Right cardiac atrium (tissue), 5 donors: ENCODE results near the gene ARMC9. TPM values are rescaled to one million over a fixed set of nuclear protein-coding genes. Genes with fewer than 3 reads are reported as not detected.
"Not testable (repeated sequence)": the region's sequence is repeated elsewhere in the genome, so short reads cannot be mapped to it uniquely, and the experiment has no call there.

Source experiments
- ATAC-seq, 2 donors: fragments of 200-7000 bp; cut with Tn5 transposase; one replicate each; pipeline versions ENCODE4 v1.8.0 to v1.9.1; 2020; ENCODE audit warnings: moderate library complexity in 2 of 2, mild to moderate bottlenecking in 1 of 2
- DNase-seq, 3 donors: peaks; one replicate each; pipeline ENCODE4 v3.0.0-alpha.2; 2020
- H3K27ac ChIP-seq: one replicate; pipeline ENCODE4 v1.5.1; 2013; ENCODE audit warnings: mild to moderate bottlenecking, low read length, control low read depth, moderate library complexity
- H3K27me3 ChIP-seq: one replicate; pipeline ENCODE4 v1.6.1; 2013; ENCODE audit not compliant: control insufficient read depth, insufficient read depth
- H3K4me1 ChIP-seq: one replicate; pipeline ENCODE4 v1.6.1; 2013; ENCODE audit warnings: low read length; ENCODE audit not compliant: control insufficient read depth, insufficient read depth
- H3K4me3 ChIP-seq: one replicate; pipeline ENCODE4 v1.5.1; 2013; ENCODE audit warnings: low read length, control low read depth
- H3K9me3 ChIP-seq: one replicate; pipeline ENCODE4 v1.6.1; 2013; ENCODE audit warnings: low read length; ENCODE audit not compliant: control insufficient read depth
- WGBS: extraction: QIAGEN DNeasy Blood & Tissue Kit; methylation state at CpG from one replicate; pipeline ENCODE4 v1.1.7; 2013; 5-methylcytosine and 5-hydroxymethylcytosine counted together
- intact Hi-C, 4 donors: fragments of 100-400 bp; cut with DNase I; formaldehyde crosslinking; loops; one replicate each; pipeline versions ENCODE4 v1.11.0 to v1.14.0; 2022 to 2023
- polyA plus RNA-seq: library from polyadenylated mRNA; stranded (reverse); fragments of 200-250 nt; gene quantifications from one replicate; pipeline ENCODE4 v1.2.3, GENCODE V29; 2013
- total RNA-seq, 4 donors: library from RNA; stranded (reverse); fragmentation: NEBNext Ultra II Directional; extraction: Animal tissue kit (Norgen Biotek cat#: 25700); gene quantifications; one replicate each; pipeline ENCODE4 v1.2.1, GENCODE V29; 2021
- donor health status: healthy with polysubstance abuse.
- donor health status: DM: no; HTN: yes; CAD: no.
- donor health status: DM: no; HTN: no; CAD: no.
- donor health status: DM: no; HTN: yes; CAD: no; lungs with severe emphysema.
- donor health status: DM: yes; HTN: yes; CAD: no.

The ARMC9 gene
- total and polyA plus RNA-seq, 5 donors = 1.3 to 6.8 (median 3.8) TPM

DNA sequence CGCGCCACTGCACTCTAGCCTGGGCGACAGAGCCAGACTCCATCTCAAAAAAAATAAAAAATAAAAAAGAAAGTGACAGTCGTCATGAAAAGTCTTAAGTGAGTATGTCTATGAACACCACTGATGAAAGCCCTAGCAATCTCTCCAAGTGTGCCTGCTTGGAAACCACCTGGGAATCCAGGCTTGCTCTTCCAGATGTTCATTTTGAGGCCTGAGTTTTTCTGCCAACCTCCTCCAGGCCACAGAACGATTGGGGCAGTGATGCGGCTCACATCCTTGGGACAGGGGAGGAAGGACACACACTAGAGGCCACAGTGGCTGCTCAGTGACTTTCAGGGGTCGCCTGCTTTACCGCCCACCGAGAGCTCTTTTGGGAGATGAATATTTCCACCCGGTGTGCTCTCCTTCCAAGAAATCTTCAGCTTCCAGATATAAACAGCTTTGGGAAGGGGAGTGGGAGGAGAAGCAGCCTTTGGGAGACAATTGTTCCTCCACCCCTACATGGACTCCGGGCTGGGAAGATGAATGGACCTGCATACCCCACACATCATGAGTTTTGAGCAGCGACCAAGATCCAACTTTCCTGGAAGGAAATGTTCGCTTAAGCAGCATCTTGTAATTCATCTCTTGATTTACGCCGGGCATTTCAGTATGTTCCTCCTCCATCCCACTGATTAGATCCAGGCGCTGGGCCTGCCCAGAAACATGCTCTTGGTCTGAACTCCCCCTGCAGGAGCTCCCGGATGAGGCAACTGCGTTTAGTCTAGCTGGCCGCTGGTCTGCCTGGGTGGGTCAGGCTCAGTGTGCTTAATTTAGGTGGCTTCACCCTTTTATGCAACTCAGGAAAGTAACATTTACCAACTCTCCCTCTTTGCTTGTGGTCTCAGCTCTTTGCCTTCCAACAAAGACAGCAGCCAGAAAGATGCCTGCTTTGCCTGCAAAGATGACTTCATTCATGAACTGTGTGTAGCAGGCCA, 6.2 kb upstream of the ARMC9 start:
- ATAC-seq (peak; percentile 63 to 69), DNase-seq (peak; percentile 90 to 95 (median 92))
- 43% methylated on average over 19 of the region's 19 CpGs for WGBS
- no peaks in the 10 kb centered on the region for H3K9me3 ChIP-seq
- peak overlapping the region; percentile 18 for H3K27ac ChIP-seq
- H3K4me3 ChIP-seq = no peak overlapping the region
- H3K4me1 ChIP-seq = peaks cover 2% of the 10 kb centered on the region
- intact Hi-C loops = loop anchor here in 3 of 4 donors (2.0 to 10.0 kb wide), 3 partner anchors 85 to 90 kb away; no protein-coding TSS in a partner anchor
- no peaks in the 10 kb centered on the region for H3K27me3 ChIP-seq

DNA sequence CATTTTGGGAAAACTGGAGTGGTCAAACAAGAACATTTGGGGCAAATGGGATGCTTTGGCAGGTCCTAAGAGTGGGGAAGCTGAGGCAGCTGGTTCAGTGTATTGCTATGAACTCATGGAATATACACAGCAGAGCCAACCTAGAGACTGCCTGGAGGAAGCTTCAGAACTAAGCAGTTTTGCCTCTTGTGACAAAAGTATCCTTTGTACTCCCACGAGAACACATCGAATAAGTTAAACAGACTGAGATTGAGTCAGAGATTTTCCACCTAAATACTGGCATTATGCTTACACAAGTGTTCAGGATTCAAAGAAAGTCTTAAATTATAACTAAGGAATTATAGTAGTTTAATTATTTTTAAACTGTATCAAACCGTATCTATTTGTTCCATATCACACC, 5.2 kb upstream of the ARMC9 start:
- no peaks in the 10 kb centered on the region for H3K9me3 ChIP-seq
- intact Hi-C loops = loop anchor here in 3 of 4 donors (2.0 to 10.0 kb wide), 3 partner anchors 86 to 91 kb away; no protein-coding TSS in a partner anchor
- H3K27ac ChIP-seq = no peak overlapping the region
- H3K27me3 ChIP-seq = no peaks in the 10 kb centered on the region
- DNase-seq (no peak), ATAC-seq (no peak)
- peaks cover 2% of the 10 kb centered on the region for H3K4me1 ChIP-seq
- 81% methylated on average over 3 of the region's 3 CpGs for whole genome bisulfite sequencing
- H3K4me3 ChIP-seq = no peak overlapping the region

DNA sequence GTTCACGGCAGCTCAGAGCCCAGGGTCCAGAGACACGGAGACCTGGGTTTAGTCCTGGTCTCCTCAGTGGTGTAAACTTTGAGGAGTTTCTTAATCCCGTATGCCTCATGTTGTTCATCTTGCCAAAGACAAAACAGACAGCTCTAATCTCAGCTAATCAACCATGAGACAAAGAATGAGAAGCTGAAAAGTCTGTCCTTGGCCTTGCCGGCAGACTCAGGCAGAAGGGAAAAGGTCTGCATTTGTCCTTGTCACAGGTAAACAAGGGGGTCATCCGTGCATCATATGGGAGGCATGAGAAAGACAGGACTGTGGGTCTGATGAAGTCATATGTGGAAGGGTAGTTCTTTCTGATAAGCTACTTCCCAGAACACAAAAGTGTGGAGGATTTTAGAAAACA, 1.8 kb upstream of the ARMC9 start:
- ATAC-seq (no peak), DNase-seq (no peak)
- no peaks in the 10 kb centered on the region for H3K27me3 ChIP-seq
- intact Hi-C loops = loop anchor here in 2 of 4 donors (5.0 to 10.0 kb wide), 2 partner anchors 89 to 92 kb away; no protein-coding TSS in a partner anchor
- H3K4me3 ChIP-seq = no peak overlapping the region
- H3K27ac ChIP-seq = no peak overlapping the region
- WGBS = 92% methylated on average over 5 of the region's 5 CpGs
- H3K4me1 ChIP-seq = peaks cover 4% of the 10 kb centered on the region
- no peaks in the 10 kb centered on the region for H3K9me3 ChIP-seq

DNA sequence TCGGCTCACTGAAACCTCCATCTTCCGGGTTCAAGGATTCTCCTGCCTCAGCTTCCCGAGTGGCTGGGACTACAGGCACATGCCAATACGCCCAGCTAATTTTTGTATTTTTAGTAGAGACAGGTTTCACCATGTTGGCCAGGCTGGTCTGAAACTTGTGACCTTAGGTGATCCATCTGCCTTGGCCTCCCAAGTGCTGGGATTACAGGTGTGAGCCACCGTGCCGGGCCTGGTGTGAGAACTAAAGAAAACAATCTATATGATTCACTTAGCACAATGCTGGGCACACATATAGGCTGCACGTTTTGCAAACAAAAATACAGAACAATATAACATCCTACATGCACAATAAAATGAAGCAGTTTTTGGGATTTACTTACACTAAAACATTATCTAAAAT, 1.2 kb upstream of the ARMC9 start:
- not testable (repeated sequence) for H3K27me3 ChIP-seq, H3K27ac ChIP-seq, DNase-seq, ATAC-seq, H3K4me1 ChIP-seq, H3K9me3 ChIP-seq
- intact Hi-C loops = loop anchor here in 2 of 4 donors (5.0 to 10.0 kb wide), 2 partner anchors 90 to 92 kb away; no protein-coding TSS in a partner anchor
- H3K4me3 ChIP-seq = peak overlapping the region; percentile 82
- WGBS = 90% methylated on average over 7 of the region's 7 CpGs

DNA sequence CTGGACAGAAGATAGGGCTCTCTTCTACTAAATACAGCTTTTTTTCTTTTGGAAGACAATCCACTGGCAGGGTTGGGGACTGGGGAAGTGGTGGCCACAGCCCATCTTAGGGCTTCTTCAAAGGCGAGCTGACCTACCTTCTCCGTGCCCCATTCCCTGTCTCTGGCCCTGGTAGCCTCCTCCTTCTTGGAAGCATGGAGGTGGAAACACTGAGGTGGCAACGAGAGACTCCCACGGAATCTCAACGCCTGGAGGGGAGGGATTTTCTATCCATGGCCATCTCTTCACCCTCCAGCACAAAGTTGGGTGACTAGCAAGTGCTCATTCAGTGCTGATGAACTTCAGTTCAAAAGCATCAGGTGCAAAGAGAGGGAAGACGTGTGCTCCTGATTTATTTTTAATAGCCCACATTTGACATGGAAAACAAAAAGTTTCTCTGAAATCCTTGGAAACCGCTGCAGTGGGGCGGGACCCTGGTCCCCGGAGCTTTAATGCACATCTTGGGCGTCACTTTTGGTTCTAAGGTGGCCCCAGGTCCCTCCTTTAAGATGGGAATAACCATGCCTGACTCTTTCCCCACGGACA, 633 bp upstream of the ARMC9 start:
- DNase-seq (no peak), ATAC-seq (no peak)
- intact Hi-C loops = loop anchor here in 2 of 4 donors (5.0 to 10.0 kb wide), 2 partner anchors 90 to 93 kb away; no protein-coding TSS in a partner anchor
- Histone ChIP-seq H3K27me3 (no peaks in the 10 kb centered on the region), H3K4me3 (peak overlapping the region; percentile 82), H3K4me1 (peaks cover 2% of the 10 kb centered on the region), H3K27ac (no peak overlapping the region), H3K9me3 (no peaks in the 10 kb centered on the region)
- 17% methylated on average over 11 of the region's 11 CpGs for WGBS

DNA sequence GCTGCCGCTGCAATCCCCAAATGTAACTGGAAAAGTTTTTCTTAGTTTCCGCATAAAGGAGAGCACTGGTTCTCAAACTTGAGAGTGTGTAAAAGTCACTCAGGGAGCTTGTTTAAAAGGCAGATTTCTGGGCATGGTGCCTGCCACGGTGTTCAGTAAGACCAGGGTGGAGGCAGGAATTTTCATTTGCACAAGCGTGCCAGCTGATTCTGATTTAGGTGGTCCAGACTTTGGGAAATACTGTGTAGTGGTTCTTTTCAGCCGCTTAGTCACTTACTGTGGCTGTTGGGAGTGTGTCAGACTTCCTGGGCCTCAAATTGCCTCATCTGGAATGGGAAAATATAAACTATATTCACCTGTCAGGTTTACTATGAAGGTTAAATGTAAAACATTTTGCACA, 788 bp downstream of the ARMC9 start:
- Histone ChIP-seq H3K4me3 (peak overlapping the region; percentile 82), H3K9me3 (no peaks in the 10 kb centered on the region), H3K27me3 (no peaks in the 10 kb centered on the region), H3K4me1 (peaks cover 2% of the 10 kb centered on the region), H3K27ac (no peak overlapping the region)
- DNase-seq = no peak
- no peak for ATAC-seq
- intact Hi-C loops = loop anchor here in 2 of 4 donors (5.0 to 10.0 kb wide), 2 partner anchors 92 to 94 kb away; no protein-coding TSS in a partner anchor
- 39% methylated on average over 5 of the region's 5 CpGs for WGBS

DNA sequence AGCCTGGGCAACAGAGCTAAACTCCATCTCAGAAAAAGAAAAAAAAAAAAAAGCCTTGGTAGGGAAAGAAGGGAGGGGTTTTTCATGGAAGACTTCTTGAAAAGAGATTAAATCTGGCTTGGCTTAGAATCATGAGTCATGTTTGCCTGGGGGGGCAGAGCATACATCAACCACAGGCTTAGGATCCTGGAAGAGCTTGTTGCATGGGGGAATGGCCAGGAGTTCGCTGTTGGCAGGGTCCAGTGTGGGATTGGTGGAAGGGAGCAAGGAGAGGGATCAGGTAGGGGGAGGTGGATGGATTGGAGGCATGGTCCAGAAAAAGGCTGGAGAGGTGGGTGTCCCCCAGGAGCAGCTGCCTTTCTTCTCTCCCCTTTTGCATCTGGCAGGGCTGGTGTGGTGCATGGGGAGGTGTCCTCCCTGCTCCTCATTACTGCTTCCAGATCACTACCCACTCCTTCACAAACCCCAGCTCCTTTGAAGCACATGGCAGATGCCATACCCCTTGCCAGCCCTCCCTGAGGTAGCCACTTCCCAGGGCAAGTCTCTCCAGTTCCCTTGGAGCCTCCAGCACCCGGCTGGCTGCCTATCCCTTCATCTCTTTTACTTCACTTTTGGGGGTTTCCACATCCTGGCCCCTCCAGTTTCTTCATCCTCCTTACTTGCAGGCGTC, 2.5 kb downstream of the ARMC9 start:
- Histone ChIP-seq H3K27me3 (no peaks in the 10 kb centered on the region), H3K27ac (no peak overlapping the region), H3K4me1 (peaks cover 2% of the 10 kb centered on the region), H3K9me3 (no peaks in the 10 kb centered on the region), H3K4me3 (no peak overlapping the region)
- DNase-seq = no peak
- intact Hi-C loops = no loop called here
- ATAC-seq = no peak
- WGBS = 87% methylated on average over 3 of the region's 3 CpGs

DNA sequence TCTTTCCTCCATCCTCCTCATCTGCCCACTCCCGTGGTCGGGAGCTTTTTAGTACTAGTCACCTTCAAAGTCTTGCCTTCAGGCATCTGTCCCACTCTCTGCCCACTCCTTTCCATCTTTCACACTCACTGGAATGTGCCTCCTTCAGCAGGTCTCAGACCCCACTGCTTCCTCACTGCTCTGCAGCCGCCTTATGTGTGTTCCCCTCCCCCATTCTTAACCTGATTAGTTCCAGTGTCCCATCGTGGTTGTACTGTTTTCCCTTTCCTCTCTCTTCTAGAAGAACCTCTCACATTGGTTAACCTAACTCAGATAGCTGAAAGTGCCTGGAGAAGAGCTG, 3.0 kb downstream of the ARMC9 start:
- H3K27me3 ChIP-seq = no peaks in the 10 kb centered on the region
- WGBS = 80% methylated on average over 4 of the region's 4 CpGs
- H3K27ac ChIP-seq = no peak overlapping the region
- H3K9me3 ChIP-seq = no peaks in the 10 kb centered on the region
- DNase-seq (no peak), ATAC-seq (no peak)
- H3K4me1 ChIP-seq = peaks cover 2% of the 10 kb centered on the region
- intact Hi-C loops = no loop called here
- no peak overlapping the region for H3K4me3 ChIP-seq

DNA sequence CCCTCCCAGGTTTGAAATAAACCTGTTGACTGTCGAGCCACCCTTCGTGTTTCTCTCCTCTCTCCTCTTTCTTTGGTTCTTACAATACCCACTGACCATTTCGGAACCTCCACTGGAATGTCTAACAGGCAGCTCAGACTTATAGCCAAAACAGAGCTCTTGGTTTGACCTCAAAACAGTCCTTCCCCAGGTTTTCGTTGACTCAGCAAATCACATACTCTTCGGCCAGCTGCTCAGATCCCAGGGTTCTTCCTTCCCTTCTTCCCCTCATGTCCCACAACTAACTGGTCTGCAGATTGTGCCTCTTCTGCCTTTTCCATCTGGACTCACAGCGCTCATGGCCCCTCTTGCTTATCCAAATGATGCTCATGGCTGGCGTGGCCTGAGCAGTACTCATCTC, 4.7 kb downstream of the ARMC9 start:
- intact Hi-C loops = no loop called here
- Histone ChIP-seq H3K4me1 (peaks cover 2% of the 10 kb centered on the region), H3K27me3 (no peaks in the 10 kb centered on the region), H3K27ac (no peak overlapping the region), H3K9me3 (no peaks in the 10 kb centered on the region), H3K4me3 (no peak overlapping the region)
- WGBS = 94% methylated on average over 7 of the region's 7 CpGs
- ATAC-seq (no peak), DNase-seq (no peak)

DNA sequence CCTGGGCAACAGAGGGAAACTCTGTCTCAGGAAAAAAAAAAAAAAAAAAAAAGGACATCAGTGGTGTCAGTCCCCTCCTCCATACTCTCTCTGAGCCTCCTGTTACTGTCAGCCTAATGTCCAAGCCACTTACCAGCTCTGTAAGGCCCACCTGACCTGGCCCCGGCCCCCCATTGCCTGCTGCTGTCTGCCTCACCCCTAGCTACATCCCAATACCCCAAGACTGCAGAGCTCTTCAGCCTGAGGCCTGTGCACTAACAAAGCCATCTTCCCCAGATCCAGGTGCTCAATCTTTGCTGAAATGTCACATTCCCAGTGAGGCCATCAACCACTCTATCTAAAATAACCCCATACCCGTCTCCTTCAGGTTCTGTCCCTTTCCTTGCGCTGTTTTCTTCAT, 5.7 kb downstream of the ARMC9 start:
- 92% methylated on average over 3 of the region's 3 CpGs for WGBS
- peaks cover 2% of the 10 kb centered on the region for H3K4me1 ChIP-seq
- ATAC-seq (no peak), DNase-seq (no peak)
- intact Hi-C loops = no loop called here
- H3K27ac ChIP-seq = no peak overlapping the region
- H3K4me3 ChIP-seq = no peak overlapping the region
- no peaks in the 10 kb centered on the region for H3K27me3 ChIP-seq
- no peaks in the 10 kb centered on the region for H3K9me3 ChIP-seq

DNA sequence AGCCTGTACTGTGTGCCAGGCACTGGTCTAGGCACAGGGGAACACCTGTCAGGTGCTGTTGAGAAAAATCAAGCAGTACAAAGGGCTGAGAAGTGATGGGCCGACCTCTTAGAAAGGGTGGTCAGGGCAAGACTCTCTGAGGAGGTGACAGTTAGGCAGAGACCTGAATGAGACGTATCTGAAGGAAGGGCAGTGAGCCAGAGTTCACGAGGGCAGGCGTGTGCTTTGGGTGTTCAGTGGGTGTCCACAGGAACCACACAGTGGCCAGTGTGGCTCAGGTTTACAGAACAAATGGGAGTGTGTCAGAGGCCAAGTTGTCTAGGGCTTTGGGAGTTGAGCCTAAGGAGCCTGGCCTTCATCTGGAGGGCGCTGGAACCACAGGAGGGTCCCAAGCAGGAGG, 6.2 kb downstream of the ARMC9 start:
- no peak overlapping the region for H3K27ac ChIP-seq
- no peak for ATAC-seq

More for the DNA sequence above, 6.2 kb downstream of the ARMC9 start:
- H3K9me3 ChIP-seq = no peaks in the 10 kb centered on the region
- no peak overlapping the region for H3K4me3 ChIP-seq
- H3K27me3 ChIP-seq = no peaks in the 10 kb centered on the region
- H3K4me1 ChIP-seq = no peaks in the 10 kb centered on the region
- intact Hi-C loops = no loop called here
- WGBS = 92% methylated on average over 5 of the region's 5 CpGs
- no peak for DNase-seq
